ENCODE measurements around the gene MYO18B. TPM values are rescaled to one million over a fixed set of nuclear protein-coding genes. Genes with fewer than 3 reads are reported as not detected.

The MYO18B gene
- total RNA-seq, 2 experiments from 2014 or later, result 1.2 TPM

DNA sequence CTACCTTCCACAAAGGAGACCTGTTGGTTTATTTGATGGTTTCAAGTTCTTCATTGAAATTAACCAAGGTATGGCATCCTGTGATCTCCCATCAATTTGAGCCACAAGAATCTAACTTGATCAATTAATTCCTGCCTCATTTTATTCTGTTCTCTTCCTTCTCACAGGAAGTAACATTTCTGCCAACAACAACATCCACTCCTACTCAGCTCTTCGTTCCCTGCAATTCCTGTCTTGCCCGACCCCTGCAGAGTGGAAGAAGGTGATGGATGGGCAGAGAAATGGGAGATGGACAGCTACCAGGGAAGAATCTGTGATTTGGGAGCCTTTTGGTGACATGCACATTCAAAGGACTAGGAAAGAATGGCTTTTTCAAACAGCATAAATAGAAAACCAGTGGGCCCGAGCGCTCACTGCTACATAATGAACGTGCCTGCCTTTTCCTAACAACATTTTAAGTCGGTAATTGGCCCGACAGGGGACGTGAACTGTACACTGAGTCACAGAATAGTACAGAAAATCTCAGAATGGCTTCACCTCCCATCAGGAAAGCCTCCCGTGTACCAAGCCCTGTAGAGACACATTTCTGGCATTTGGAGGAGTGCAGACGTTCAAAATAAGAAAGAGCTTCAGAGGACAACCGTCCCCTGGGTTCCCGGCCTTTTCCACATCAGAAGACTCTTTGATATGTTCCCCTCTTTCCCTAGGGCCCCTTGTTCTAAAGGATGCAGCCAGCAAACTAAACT lies 314.6 kb downstream of the MYO18B start:
- Mint-ChIP-seq H3K9me3 (ENCODE audit: insufficient read depth) (no peaks in the 10 kb centered on the region), H3K27ac (no peak overlapping the region), H3K4me3 (no peak overlapping the region), H3K4me1 (ENCODE audit: low read depth) (no peaks in the 10 kb centered on the region), H3K27me3 (ENCODE audit: low read depth) (peaks cover 8% of the 10 kb centered on the region), H3K36me3 (ENCODE audit: low read depth) (no peaks in the 10 kb centered on the region)
- no peak for ATAC-seq
- POLR2A ChIA-PET, result no interaction called here
- CTCF ChIA-PET, result no interaction called here
- DNase-seq, result no peak

DNA sequence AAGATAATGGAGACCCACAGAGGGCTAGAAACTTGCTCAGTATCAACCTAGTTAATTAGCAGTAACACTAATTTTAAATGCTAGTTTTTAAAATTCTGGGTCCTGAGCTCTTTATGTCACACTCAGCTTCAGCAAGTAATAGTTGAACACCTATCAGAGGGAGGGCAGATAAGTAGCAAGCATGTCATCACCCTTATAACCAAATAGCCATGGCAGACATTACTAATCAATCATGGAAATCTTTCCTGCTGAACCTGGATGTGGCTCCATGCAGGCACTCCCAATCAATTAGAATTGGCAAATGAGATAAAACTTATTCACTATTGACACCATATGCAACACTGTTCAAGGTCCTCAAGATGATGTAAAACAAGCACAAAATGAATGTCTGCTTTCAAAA lies 315.7 kb downstream of the MYO18B start:
- ChIA-PET POLR2A (no interaction called here), CTCF (no interaction called here)
- ATAC-seq (no peak), DNase-seq (no peak)
- Mint-ChIP-seq H3K27ac (no peak overlapping the region), H3K36me3 (ENCODE audit: low read depth) (no peaks in the 10 kb centered on the region), H3K9me3 (ENCODE audit: insufficient read depth) (no peaks in the 10 kb centered on the region), H3K27me3 (ENCODE audit: low read depth) (peaks cover 10% of the 10 kb centered on the region), H3K4me1 (ENCODE audit: low read depth) (no peaks in the 10 kb centered on the region), H3K4me3 (no peak overlapping the region)

DNA sequence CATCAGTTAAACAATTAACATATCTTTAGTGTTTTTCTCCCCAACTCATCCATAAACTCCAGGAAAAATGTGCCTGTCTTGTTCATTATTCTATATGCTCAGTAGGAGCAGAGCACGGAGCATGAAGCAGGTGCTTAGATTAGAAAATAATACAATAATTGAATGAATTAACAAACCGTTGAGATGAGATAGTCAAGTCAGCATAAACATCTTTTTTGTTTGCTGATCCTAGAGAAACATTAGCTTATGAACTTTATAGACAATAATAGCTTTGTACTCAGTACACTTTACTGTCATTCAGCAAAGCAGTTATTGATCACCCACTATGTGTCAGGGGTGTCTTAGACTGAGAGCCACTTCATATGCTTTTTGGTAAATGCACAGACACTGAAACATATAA lies 322.1 kb downstream of the MYO18B start:
- ChIA-PET POLR2A (no interaction called here), CTCF (no interaction called here)
- DNase-seq (no peak), ATAC-seq (no peak)
- Mint-ChIP-seq H3K4me1 (ENCODE audit: low read depth) (no peaks in the 10 kb centered on the region), H3K27me3 (ENCODE audit: low read depth) (peaks cover 16% of the 10 kb centered on the region), H3K27ac (no peak overlapping the region), H3K9me3 (ENCODE audit: insufficient read depth) (no peaks in the 10 kb centered on the region), H3K4me3 (no peak overlapping the region), H3K36me3 (ENCODE audit: low read depth) (no peaks in the 10 kb centered on the region)

DNA sequence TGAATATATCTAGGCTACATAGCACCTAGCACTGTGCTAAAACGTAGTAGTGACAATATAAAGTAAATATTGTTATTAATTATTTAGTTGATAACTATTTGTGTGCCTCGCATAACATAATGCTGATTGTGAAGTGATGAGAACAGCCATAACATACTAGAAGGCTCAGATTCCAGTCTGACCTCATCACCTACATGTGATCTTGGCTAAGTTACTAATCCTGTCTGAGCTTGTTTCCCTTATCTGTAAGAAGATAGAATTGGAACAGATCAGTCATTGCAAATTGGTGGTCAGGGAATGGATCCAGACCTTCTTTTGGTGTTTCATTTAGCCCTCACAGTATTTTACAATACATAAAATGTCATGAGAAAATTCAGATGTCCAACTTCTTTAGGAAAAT lies 323.9 kb downstream of the MYO18B start:
- DNase-seq, result no peak
- Mint-ChIP-seq H3K27ac (no peak overlapping the region), H3K9me3 (ENCODE audit: insufficient read depth) (no peaks in the 10 kb centered on the region), H3K4me1 (ENCODE audit: low read depth) (no peaks in the 10 kb centered on the region), H3K4me3 (no peak overlapping the region), H3K27me3 (ENCODE audit: low read depth) (peaks cover 24% of the 10 kb centered on the region), H3K36me3 (ENCODE audit: low read depth) (no peaks in the 10 kb centered on the region)
- CTCF ChIA-PET, result no interaction called here
- POLR2A ChIA-PET, result no interaction called here
- no peak for ATAC-seq

DNA sequence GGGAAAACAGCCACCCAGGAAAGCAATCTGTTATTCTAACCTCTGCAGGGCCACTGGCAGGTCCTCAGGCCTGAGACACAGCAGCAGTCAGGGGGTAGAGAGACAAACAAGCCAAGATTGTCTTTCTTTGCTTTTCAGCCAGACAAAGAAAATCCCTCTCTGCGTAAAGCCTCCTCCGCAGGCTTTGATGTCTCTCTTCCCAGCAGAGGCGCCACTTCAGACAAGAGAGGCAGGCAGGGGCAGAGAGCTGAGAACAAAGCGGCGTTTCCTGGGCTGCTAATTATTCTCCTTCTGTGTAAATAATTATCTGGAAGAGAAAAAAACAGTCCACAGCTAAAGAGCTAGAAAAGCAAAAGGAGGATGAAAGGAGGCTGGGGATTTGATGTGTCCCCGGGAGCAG lies 324.5 kb downstream of the MYO18B start:
- Mint-ChIP-seq H3K4me1 (ENCODE audit: low read depth) (no peaks in the 10 kb centered on the region), H3K27ac (no peak overlapping the region), H3K27me3 (ENCODE audit: low read depth) (peaks cover 23% of the 10 kb centered on the region), H3K36me3 (ENCODE audit: low read depth) (no peaks in the 10 kb centered on the region), H3K4me3 (no peak overlapping the region), H3K9me3 (ENCODE audit: insufficient read depth) (no peaks in the 10 kb centered on the region)
- ATAC-seq (no peak), DNase-seq (no peak)
- ChIA-PET CTCF (no interaction called here), POLR2A (no interaction called here)

DNA sequence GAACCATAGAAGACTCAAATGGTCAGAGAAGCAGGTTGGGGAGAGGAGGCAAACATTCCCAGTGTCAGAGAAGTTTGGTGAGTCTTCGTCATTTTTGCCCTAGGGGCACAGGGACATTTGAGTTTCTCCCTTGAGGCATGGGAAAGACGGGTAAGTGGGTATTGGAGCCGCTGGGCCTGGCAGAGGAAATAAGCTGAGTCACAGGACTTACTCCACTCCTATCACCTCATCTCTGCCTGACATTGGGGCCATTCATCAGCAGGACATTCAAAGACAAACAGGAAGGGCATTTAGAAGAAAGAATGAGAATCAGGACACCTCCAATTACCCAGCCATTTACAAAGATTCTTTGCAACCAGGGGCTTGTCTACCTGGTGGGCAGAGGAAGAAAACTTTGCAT lies 326.6 kb downstream of the MYO18B start:
- peaks cover 20% of the 10 kb centered on the region for H3K27me3 Mint-ChIP-seq (ENCODE audit: low read depth)
- H3K9me3 Mint-ChIP-seq (ENCODE audit: insufficient read depth), result no peaks in the 10 kb centered on the region
- no peaks in the 10 kb centered on the region for H3K4me1 Mint-ChIP-seq (ENCODE audit: low read depth)
- ATAC-seq, result no peak
- no peaks in the 10 kb centered on the region for H3K36me3 Mint-ChIP-seq (ENCODE audit: low read depth)
- no peak overlapping the region for H3K27ac Mint-ChIP-seq
- no peak overlapping the region for H3K4me3 Mint-ChIP-seq
- ChIA-PET POLR2A (interaction anchor here (0.6 kb wide), 1 partner anchor 16 kb away, joined by 5 read pairs; no protein-coding TSS in a partner anchor), CTCF (no interaction called here)
- DNase-seq, result no peak

DNA sequence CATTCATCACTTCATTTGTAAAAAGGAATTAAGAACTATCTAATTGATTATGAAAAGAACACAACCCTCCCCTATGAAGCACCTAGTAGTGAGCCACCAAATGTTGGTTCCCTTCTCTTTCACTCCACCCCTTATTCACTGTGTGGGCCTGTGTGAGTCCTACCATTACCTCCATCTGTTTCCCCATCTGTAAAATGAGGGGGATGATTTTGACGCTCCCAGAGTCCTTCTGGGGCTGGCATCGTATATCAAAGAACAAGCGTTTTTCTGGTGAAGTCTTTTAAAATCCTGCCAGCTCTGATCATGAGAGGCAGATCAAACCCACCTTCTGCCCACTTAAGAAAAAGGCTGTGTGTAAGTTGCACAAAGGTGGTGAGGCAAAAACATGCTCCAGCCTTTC lies 330.6 kb downstream of the MYO18B start:
- Mint-ChIP-seq H3K9me3 (ENCODE audit: insufficient read depth) (no peaks in the 10 kb centered on the region), H3K27ac (no peak overlapping the region), H3K36me3 (ENCODE audit: low read depth) (no peaks in the 10 kb centered on the region), H3K4me1 (ENCODE audit: low read depth) (no peaks in the 10 kb centered on the region), H3K27me3 (ENCODE audit: low read depth) (peaks cover 17% of the 10 kb centered on the region), H3K4me3 (no peak overlapping the region)
- no peak for ATAC-seq
- DNase-seq, result no peak
- POLR2A ChIA-PET, result interaction anchor here (0.6 kb wide), 1 partner anchor 683 kb away, joined by 3 read pairs; no protein-coding TSS in a partner anchor
- CTCF ChIA-PET, result no interaction called here

DNA sequence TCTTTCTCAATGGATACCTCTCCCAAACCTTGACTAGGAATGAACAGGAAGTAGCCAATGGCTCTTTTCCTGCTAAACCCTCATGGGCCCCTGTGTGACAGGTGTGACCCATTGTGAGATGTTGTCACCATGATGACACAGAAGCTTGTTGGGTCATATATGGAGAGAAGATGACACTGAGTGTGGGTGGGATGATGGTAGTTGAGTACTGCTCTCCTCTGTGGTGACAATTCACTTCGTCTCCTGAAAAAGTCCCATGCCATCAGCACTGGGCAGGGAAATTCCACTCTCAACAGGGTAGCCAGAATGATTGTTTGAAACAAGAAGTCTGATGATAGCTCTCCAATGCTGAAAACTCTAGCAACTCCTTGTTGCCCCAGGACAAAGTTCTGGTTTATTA lies 333.3 kb downstream of the MYO18B start:
- H3K27ac Mint-ChIP-seq, result no peak overlapping the region
- POLR2A ChIA-PET, result no interaction called here
- no peak for ATAC-seq
- no peaks in the 10 kb centered on the region for H3K4me1 Mint-ChIP-seq (ENCODE audit: low read depth)
- H3K27me3 Mint-ChIP-seq (ENCODE audit: low read depth), result peaks cover 6% of the 10 kb centered on the region
- no peaks in the 10 kb centered on the region for H3K36me3 Mint-ChIP-seq (ENCODE audit: low read depth)
- CTCF ChIA-PET, result no interaction called here
- DNase-seq, result no peak
- H3K9me3 Mint-ChIP-seq (ENCODE audit: insufficient read depth), result no peaks in the 10 kb centered on the region
- no peak overlapping the region for H3K4me3 Mint-ChIP-seq

DNA sequence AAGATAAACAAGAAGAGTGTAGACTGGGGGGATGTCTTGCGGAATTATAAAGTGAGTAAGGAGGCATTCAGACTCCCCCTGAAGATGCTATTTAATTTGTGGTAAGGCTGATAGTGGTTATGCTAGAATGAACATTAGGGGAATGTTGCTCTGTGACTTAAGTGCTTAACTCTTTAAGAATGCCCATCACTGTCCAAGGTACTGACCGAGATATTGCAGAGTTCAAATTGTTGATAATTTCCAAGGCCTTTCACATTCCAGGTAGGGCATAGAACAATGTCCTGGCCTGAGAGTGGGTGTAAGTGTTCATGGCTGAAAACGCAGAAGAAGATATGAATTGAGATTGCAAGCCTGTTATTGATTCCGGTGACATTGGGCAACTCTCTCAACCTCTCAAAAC lies 337.0 kb downstream of the MYO18B start:
- DNase-seq, result no peak
- H3K27me3 Mint-ChIP-seq (ENCODE audit: low read depth), result no peaks in the 10 kb centered on the region
- H3K27ac Mint-ChIP-seq, result no peak overlapping the region
- no peak for ATAC-seq
- H3K4me3 Mint-ChIP-seq, result no peak overlapping the region
- ChIA-PET POLR2A (no interaction called here), CTCF (no interaction called here)
- no peaks in the 10 kb centered on the region for H3K9me3 Mint-ChIP-seq (ENCODE audit: insufficient read depth)
- H3K4me1 Mint-ChIP-seq (ENCODE audit: low read depth), result no peaks in the 10 kb centered on the region
- H3K36me3 Mint-ChIP-seq (ENCODE audit: low read depth), result no peaks in the 10 kb centered on the region

Other genes starting within 250 kb of the MYO18B start
- 10 to 100 TPM; 35.0 to 36.6 TPM for gene GRK3, start 177.5 kb upstream of the MYO18B start, total RNA-seq